K562 (cell line): ENCODE measurements around the gene AMIGO1. TPM values are rescaled to one million over a fixed set of nuclear protein-coding genes. Genes with fewer than 3 reads are reported as not detected.

ENCODE experiments used
- ARID4B ChIP-seq: sonication (generic); formaldehyde crosslinking; IDR thresholded peaks from 2 replicates; pipeline ENCODE4 v1.8.0; 2022; ENCODE audit warnings: mild to moderate bottlenecking, missing genetic modification reagents
- CREB1 ChIP-seq, 2 experiments: sonication (generic) in 1 of 2; formaldehyde crosslinking in 1 of 2; IDR thresholded peaks; 2 replicates each; pipeline versions ENCODE4 v1.6.1 to v1.8.0; 2012 to 2022; ENCODE audit warnings: inconsistent platforms in 1 of 2, mild to moderate bottlenecking in 1 of 2, missing genetic modification reagents in 1 of 2, moderate library complexity in 1 of 2
- FOXP4 ChIP-seq: sonication (generic); formaldehyde crosslinking; IDR thresholded peaks from 2 replicates; pipeline ENCODE4 v1.8.0; 2022; ENCODE audit warnings: mild to moderate bottlenecking, missing genetic modification reagents, borderline replicate concordance
- MYC ChIP-seq, 2 experiments: fragments of 250-450 bp in 1 of 2; sonication (Bioruptor Pico) in 1 of 2; IDR thresholded peaks; 2 replicates each; pipeline versions ENCODE4 v1.5.1 to v1.6.1; 2012 to 2021; ENCODE audit warnings: low read depth in 2 of 2, borderline replicate concordance in 1 of 2, improper control_type of control experiment in 1 of 2, low read length in 1 of 2, mild to moderate bottlenecking in 1 of 2, moderate library complexity in 1 of 2
- NONO ChIP-seq, 2 experiments: fragments of 200-400 bp in 1 of 2; fragments of 450-650 bp in 1 of 2; formaldehyde crosslinking in 1 of 2; IDR thresholded peaks; 2 replicates each; pipeline ENCODE4 v1.6.1; 2017; ENCODE audit warnings: low read depth in 2 of 2, mild to moderate bottlenecking in 2 of 2, moderate library complexity in 2 of 2, low read length in 1 of 2
- PML ChIP-seq: IDR thresholded peaks from 2 replicates; pipeline ENCODE4 v1.6.1; 2012; ENCODE audit warnings: low read length, inconsistent platforms
- SREBF1 ChIP-seq: fragments of 150-350 bp; IDR thresholded peaks from 2 replicates; pipeline ENCODE4 v1.6.1; 2014; ENCODE audit warnings: antibody characterized with exemption, low read depth, low read length, borderline replicate concordance
- SUPT5H ChIP-seq: fragments of 450-650 bp; IDR thresholded peaks from 2 replicates; pipeline ENCODE4 v1.6.1; 2016
- U2AF2 ChIP-seq: fragments of 200-400 bp; formaldehyde crosslinking; optimal IDR thresholded peaks from 2 replicates; pipeline ENCODE3; 2017; ENCODE audit warnings: low read depth, mild to moderate bottlenecking, low read length
- ZFP1 ChIP-seq: fragments of 450-650 bp; formaldehyde crosslinking; IDR thresholded peaks from 2 replicates; pipeline ENCODE4 v1.4.0; 2020; ENCODE audit warnings: mild to moderate bottlenecking, mixed read lengths
- ZNF444 ChIP-seq: fragments of 250-450 bp; sonication (Bioruptor Pico); IDR thresholded peaks from 2 replicates; pipeline ENCODE4 v1.4.0; 2020; ENCODE audit warnings: mild to moderate bottlenecking, moderate library complexity
- ZNF655 ChIP-seq: fragments of 250-450 bp; sonication (Bioruptor Pico); IDR thresholded peaks from 2 replicates; pipeline ENCODE4 v1.5.0; 2021
- ZNF668 ChIP-seq: fragments of 250-450 bp; sonication (Bioruptor Pico); IDR thresholded peaks from 2 replicates; pipeline ENCODE4 v1.8.0; 2022; ENCODE audit warnings: mild to moderate bottlenecking, inconsistent platforms
- polyA plus RNA-seq, 8 experiments: library from polyadenylated mRNA; depleted of rRNA in 4 of 8; stranded (reverse) in 5 of 8; unstranded in 3 of 8; fragments of >200 nt; fragmentation: Nextera tagmentation in 2 of 8; fragmentation: Illumina TruSeq in 1 of 8; extraction: Ambion mirVana in 2 of 8; extraction: Trizol in 1 of 8; gene quantifications; 2 replicates each; pipeline versions ENCODE4 v1.2.1 to v1.2.3, GENCODE V29; 2011 to 2014; ENCODE audit warnings: inconsistent platforms in 1 of 8, missing spikeins in 1 of 8
- total RNA-seq, 7 experiments: library from RNA; depleted of rRNA in 6 of 7; stranded (reverse); fragments of >200 nt in 6 of 7; fragmentation: Illumina TruSeq in 2 of 7; extraction: Trizol in 2 of 7; gene quantifications; 2 replicates each; pipeline versions ENCODE4 v1.2.1 to v1.2.3, GENCODE V29; 2011 to 2021; ENCODE audit warnings: low replicate concordance in 1 of 7
- TF ChIP-seq, protein P1 (sequence below): sonication (generic); formaldehyde crosslinking; IDR thresholded peaks from 2 replicates; pipeline ENCODE4 v1.8.1; 2023; ENCODE audit warnings: mild to moderate bottlenecking, missing genetic modification reagents

The AMIGO1 gene
- total and polyA plus RNA-seq, 9 of the 15 experiments (the other 6 are each of a cell fraction or from before 2014, with no cell fraction given), result 0.24 to 1.0 (median 0.54) TPM

GRCh38 chr1:109548321-109549267 is 39.1 kb upstream of the AMIGO1 start, which contains the start of gene GNAI3 (continued):
- TF ChIP-seq FOXP4 (CRISPR knock-in tag) (no peak; the same call in 1 of the 2 replicates), SREBF1 (no peak), CREB1 (IDR thresholded peaks at IDR 0.05) (peak; percentile 87), CREB1 (CRISPR knock-in tag; IDR thresholded peaks at IDR 0.05) (peak; percentile 83), MYC (IDR thresholded peaks at IDR 0.05; ENCODE audit: low read depth, low read length) (peak; percentile 63), MYC (CRISPR knock-in tag; IDR thresholded peaks at IDR 0.05; ENCODE audit: borderline replicate concordance, low read depth) (peak; percentile 65; the same call in 1 of the 2 replicates), U2AF2 (no peak), ZNF655 (CRISPR knock-in tag) (no peak), ZFP1 (CRISPR knock-in tag) (no peak), PML (peak; percentile 93), SUPT5H (peak; percentile 98), ZNF444 (no peak), ARID4B (CRISPR knock-in tag) (peak; percentile 96), ZNF668 (CRISPR knock-in tag) (no peak), NONO (IDR thresholded peaks at IDR 0.05; ENCODE audit: low read depth in 2 of 2, low read length in 1 of 2) (0 out of 4 replicates have a peak, but pooled peaks of 1 of the 2 experiments have one; percentile 39)
- TF ChIP-seq, protein P1, sequence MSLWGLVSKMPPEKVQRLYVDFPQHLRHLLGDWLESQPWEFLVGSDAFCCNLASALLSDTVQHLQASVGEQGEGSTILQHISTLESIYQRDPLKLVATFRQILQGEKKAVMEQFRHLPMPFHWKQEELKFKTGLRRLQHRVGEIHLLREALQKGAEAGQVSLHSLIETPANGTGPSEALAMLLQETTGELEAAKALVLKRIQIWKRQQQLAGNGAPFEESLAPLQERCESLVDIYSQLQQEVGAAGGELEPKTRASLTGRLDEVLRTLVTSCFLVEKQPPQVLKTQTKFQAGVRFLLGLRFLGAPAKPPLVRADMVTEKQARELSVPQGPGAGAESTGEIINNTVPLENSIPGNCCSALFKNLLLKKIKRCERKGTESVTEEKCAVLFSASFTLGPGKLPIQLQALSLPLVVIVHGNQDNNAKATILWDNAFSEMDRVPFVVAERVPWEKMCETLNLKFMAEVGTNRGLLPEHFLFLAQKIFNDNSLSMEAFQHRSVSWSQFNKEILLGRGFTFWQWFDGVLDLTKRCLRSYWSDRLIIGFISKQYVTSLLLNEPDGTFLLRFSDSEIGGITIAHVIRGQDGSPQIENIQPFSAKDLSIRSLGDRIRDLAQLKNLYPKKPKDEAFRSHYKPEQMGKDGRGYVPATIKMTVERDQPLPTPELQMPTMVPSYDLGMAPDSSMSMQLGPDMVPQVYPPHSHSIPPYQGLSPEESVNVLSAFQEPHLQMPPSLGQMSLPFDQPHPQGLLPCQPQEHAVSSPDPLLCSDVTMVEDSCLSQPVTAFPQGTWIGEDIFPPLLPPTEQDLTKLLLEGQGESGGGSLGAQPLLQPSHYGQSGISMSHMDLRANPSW (CRISPR knock-in tag), result peak; percentile 96; the same call in 1 of the 2 replicates
